HK-2 (cell line): ENCODE data around the gene MMADHC.

Experiments
- DNase-seq: peaks from one replicate; pipeline ENCODE4 v3.0.0-alpha.2; 2018; ENCODE audit not compliant: unreplicated experiment

Gene MMADHC

GRCh38 chr2:149556452-149556851, 31.1 kb downstream of the MMADHC start:
- no peak for DNase-seq

- no peak for DNase-seq
Measured at GRCh38 chr2:149552830-149553229, 34.7 kb downstream of the MMADHC start.

DNA sequence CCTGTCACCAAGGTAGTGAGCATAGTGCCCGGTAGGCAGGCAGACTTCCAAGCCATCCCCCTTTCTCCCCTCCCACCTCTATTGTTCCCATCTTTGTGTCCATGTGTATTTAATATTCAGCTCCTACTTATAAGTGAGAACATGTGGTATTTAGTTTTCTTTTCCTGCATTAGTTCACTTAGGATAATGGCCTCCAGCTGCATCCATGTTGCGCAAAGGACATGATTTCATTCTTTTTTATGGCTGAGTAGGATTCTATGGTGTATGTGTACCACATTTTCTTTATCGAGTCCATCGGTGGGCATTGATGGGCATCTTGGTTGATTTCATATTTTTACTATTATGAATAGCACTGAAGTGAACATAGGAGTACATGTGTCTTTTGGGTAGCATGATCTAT, 35.3 kb downstream of the MMADHC start:
- DNase-seq: no peak

DNA sequence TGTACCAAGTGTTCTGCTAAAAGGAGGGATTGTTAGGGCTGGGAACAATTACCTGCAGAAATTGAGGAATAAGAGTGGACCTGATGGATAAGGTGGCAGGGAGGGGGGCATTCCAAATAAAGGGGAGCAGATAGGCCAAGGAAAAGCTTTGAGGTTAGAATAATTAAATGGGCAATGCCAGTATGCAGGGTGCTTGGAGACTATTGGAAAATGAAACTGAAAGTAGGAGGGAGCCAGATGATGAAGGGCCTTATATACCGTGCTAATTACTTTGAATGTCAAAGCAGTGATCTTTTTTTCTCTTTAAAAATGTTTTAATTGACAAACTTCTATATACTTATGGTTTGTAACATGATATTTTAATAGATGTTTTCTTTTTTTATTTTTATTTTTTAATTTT, 42.9 kb downstream of the MMADHC start:
- no peak for DNase-seq

GRCh38 chr2:149543845-149544244, 43.7 kb downstream of the MMADHC start:
- no peak for DNase-seq

DNA sequence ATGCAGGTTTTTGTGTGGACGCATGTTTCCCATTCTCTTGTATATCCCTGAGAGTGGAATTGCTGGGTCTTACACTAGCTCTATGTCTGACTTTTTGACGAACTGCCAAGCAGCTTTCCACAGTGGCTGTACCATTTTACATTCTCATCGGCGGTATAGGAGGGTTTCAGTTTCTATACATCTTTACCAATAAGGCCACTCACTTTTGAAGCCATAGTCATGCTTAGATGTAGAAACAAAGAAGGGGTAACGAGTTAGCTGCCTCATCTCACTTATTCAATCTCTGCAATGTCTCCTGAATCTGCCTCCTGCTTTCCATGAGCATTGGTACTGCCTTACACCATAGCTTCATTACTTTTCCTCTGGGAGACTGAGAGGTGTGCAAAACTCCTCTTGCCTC, 47.4 kb downstream of the MMADHC start:
- no peak for DNase-seq

DNA sequence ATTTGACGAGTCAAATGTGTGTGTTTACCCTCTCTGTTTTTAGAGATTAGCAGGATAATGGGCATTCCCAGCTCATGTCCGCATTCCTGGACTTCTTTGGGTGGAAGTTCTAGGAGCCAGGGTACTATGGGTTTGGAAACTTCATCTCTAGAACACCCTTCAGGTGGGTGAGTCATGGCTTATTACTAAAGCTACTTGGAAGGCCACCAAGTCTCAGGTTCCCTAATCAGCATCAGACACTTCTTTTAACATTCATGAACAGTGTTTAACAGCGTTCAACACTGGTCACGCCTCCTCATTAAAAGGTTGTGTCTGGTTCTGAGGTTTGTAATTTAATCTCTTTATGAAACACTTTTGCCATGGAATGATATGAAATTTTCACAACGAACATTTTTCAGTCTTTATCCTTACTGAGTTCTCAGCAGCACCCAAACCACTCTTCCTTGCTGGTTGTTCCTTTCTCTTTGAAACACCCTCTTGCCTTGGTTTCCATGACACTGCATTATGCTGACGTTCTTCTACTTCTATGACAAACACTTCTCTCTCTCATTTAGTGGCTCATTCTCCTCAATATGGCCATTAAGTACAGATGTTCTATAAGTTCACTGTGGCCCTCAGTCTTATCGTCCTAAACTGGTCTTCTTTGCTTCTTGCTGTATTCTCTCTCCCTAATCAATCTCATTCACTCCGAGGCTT, 49.3 kb downstream of the MMADHC start:
- DNase-seq: no peak

DNA sequence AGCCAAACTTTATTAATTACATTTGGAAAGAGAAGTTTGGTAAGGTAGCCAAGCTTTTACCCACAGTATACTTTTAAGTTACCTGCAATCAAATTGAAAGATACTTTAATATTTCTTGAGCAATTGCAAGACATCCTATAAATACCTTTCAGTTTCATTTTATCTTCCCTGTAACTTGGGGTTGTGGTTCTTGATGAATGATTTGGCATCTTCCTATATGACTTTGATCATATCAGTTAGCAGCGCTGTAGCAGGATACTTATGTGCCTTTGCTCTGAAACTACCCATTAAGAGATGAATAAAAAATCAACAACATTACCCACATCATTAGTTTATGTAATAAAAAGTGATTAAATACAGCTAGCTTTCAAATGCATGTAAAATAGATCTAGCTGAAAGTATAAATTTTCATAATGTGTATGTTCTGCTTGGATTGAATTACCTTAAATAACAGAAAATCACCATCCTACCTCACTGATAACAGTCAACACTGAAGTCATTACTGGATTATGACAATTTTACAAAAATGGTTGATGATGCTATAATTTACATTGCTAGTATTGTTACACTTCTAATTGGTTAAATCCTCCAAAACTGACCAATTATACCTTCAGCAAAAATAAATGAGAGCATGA, 50.4 kb downstream of the MMADHC start:
- no peak for DNase-seq

GRCh38 chr2:149536649-149537048, 50.9 kb downstream of the MMADHC start:
- no peak for DNase-seq

DNA sequence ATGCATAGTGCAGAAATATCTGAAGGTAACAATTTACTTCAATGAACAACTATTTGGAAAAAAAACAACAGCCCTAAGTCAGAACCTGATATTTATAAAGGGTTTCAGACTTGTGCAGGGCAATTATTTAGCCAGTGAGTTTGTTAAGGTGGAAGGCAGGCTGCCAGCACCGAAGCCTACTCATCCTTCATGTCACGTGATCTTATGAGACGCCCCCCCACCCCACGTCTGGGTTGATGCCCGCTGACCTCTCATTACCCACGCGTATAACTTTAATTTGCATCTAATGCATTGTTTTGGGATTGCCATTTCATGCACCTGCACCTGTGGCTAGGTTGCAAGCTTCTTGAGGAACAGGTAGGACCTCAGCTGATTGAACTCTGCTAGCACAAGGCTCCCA, 52.9 kb downstream of the MMADHC start:
- no peak for DNase-seq

DNA sequence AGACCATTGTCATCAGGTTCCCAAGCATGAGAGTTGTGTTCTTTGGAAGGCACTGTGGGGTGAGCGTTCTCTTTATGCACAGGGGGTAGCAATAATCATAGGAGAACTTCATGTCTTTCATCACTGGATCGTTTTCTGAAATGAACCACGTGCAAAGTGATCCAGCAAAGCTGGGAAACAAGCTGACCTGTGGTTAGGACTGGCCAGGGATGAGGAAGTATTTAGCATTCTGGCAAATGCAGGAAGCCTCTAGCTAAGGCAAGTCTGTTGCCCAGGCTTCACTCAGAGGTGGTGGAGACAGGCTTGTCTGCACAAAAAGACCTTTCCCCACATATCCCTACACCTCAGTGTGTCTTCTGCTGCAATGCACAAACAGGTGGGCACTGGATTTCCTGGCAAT, 58.6 kb downstream of the MMADHC start:
- DNase-seq: no peak

GRCh38 chr2:149527998-149528755, 59.4 kb downstream of the MMADHC start:
- DNase-seq: no peak

DNA sequence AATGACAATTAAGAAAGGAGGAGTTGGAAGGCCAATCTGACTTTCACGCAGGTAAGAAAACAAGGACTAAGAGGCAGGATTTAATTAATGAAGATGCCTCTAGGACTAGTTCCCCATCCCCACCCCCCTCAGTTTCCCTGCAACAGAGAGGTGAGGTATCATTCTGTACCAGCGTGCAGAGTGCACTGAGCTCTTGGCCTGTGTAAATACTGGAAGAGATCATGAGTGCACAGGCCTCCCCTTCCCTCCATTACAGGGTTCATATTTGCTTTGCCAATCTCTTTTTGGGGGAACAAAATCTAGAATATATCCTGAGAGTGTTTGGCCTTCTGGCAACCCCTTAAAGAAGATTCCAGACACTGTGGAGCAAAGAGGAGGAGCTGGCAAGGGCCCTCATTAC, 60.9 kb downstream of the MMADHC start:
- no peak for DNase-seq

DNA sequence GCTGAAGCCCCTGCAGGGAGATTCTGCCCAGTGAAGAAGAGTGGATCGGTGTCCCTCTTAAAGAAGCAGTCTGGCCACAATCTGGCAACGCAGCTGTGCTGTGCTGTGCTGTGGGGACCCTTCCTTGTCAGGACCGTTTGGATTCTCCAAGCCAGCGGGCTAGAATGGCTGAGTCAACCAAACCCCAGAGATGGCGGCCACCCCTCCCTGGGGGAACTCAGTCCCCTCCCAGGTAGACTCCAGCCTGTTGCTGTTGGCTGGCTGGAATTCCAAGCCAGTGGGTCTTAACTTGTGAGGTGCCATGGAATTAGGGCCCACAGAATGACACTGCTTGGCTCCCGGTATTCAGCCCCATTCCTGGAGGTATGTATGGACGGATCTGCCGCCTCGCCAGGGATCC, 62.3 kb downstream of the MMADHC start:
- DNase-seq: no peak
